Hindlimb muscle (tissue), 1 donor: Measurements from ENCODE around the gene GDAP2. TPM values are rescaled to one million over a fixed set of nuclear protein-coding genes. Genes with fewer than 3 reads are reported as not detected.

Experiments
- polyA plus RNA-seq: library from polyadenylated mRNA; unstranded; fragments of 120-200 nt; gene quantifications from one replicate; pipeline ENCODE4 v1.2.1, GENCODE V29; 2013; ENCODE audit not compliant: insufficient read length

Gene GDAP2
- polyA plus RNA-seq, 1 donor: 7.5 TPM

Other genes starting within 250 kb of the GDAP2 start
- gene WDR3, start 118 bp upstream of the GDAP2 start, polyA plus RNA-seq: 21.1 TPM